Left colon (tissue), 2 donors: ENCODE results near the gene ANKRD29. TPM values are rescaled to one million over a fixed set of nuclear protein-coding genes. Genes with fewer than 3 reads are reported as not detected.
"Not testable (repeated sequence)": the region's sequence is repeated elsewhere in the genome, so short reads cannot be mapped to it uniquely, and the experiment has no call there.

Experiments
- ATAC-seq: fragments of 200-7000 bp; cut with Tn5 transposase; one replicate; pipeline ENCODE4 v1.9.1; 2020; ENCODE audit warnings: mild to moderate bottlenecking, moderate library complexity
- DNase-seq, 2 donors: peaks; one replicate each; pipeline ENCODE4 v3.0.0-alpha.2; 2020
- intact Hi-C, 2 donors: fragments of 100-400 bp; cut with DNase I in 1 of 2; cut with micrococcal nuclease in 1 of 2; formaldehyde crosslinking; loops; one replicate each; pipeline versions ENCODE4 v1.11.2 to v1.14.0; 2022; cut with DNase I, micrococcal nuclease
- total RNA-seq, 2 donors: library from RNA; stranded (reverse); fragmentation: NEBNext Ultra II Directional; extraction: Animal tissue kit (Norgen Biotek cat#: 25700); gene quantifications; one replicate each; pipeline ENCODE4 v1.2.1, GENCODE V29; 2021
- donor health status: DM: no; HTN: no; CAD: no.
- donor health status: DM: yes; HTN: yes; CAD: no.

The ANKRD29 gene
- total RNA-seq, 2 donors from 2014 or later, result 1.2 to 2.5 TPM

DNA sequence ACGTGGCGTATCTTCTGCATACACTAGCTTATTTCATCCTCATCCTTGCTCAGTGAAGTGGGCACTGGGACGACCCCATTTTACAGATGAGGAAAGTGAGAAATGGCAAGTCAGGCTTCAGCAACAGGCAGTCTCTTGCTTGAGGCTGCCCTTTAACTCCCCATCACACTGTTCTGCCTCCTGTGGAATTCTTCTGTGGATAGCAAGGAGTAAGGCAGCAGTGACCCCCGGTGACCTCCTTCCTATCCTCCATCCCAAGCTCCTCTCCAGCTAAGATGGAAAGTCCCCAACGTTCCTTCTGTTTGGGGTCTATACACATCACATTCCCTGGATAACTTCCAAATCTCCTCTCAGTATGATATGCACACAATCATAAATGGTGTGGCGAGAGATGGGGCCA is 10.5 kb downstream of the ANKRD29 start:
- DNase-seq, result no peak

DNA sequence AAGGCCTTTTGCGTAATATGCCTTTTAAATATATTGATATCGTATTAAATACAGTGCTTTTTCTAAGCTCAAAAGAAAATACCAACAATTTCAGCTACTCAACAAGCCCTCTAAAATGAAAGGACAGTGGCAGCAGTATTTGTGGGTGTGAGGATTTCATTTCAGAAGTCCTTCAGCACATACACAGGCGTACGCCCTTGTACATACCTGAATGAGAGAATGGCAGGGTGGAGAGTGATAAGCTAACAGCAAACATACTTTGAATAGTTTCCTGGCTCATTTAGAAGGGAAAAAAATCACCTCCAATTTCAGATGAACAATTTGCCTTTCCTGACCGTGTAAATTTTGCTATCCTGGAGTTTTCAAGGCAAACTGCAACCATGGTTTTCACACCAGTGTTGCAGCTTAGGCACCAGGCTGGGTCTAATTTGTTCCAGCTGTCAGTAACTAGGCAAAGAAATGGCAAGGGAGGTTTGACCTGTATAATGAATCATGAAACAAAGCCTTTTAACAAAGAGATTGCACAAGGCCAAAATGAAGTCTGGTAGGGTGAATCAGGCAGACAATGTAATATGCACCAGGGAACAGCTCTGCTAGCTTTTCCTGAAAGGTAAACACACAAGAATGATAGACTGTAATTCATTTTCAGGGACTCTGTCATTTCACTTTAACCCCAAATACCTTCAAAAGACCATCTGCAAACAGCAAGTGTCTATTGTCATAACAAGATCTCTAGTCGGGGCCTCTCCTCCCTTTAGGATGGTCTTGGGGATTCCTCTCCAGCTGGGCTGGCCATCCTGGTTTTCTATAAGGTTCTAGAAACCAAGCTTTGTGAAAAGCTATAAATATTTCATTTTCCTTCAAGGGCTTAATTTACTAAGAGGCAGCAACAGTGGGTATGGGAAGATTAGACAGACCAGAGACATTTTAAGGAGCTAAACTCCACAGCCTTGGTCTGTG is 11.5 kb downstream of the ANKRD29 start:
- intact Hi-C loops, result no loop called here
- ATAC-seq (peak; percentile 71), DNase-seq (no peak)

More for the DNA sequence above, 10.5 kb downstream of the ANKRD29 start:
- intact Hi-C loops, result no loop called here
- no peak for ATAC-seq

DNA sequence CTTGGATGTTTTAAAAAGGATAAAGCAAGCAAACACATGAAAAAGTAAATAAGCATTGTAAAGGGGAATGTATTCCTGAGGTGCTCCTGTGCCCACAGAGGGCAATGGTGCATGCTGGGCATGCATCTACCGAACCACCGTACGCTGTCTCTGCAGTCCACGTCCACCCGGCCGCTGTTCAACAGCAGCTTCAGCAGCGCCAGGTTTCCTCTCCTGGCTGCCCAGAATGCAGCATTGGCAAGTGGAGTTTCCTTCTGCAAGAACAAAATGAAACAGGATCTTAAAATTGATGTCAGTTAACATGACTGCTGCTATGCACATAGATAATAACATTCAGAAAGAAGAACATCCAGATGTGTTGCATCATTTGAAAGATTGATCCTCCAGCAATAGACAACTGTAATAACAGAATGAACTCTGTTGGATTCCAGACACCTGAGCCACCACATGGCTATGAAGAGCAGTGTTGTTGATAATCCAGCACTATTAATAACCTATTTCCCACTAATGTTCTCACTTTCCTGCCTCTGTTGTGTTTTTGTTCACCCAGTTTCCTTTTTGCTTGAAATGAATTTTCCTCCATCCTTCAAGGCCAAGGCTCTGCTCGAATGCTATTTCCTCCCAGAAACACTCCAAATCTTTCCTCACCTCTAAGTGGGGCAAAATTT is 13.6 kb downstream of the ANKRD29 start:
- ATAC-seq (no peak), DNase-seq (no peak)
- intact Hi-C loops, result no loop called here

DNA sequence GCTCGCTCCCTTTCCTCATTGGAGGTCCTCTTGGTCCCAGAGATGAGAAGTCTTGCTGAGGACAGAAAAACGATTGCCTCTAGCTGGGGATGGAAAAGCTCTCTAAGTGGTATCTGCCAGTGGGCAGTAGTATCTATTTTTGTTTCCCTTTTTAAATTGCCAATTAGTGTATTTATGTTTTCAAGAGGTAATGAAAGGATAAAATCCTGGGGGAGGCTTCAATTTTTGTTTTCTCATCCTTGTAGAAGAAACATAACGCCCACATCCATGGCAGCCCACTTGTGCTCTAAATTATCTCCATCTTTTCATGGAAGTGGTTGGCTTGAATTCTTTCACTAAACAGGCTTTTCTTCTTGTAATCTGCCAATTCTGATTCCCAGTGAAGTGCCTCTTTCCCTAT is 14.3 kb downstream of the ANKRD29 start:
- no peak for ATAC-seq
- DNase-seq, result no peak
- intact Hi-C loops, result no loop called here

DNA sequence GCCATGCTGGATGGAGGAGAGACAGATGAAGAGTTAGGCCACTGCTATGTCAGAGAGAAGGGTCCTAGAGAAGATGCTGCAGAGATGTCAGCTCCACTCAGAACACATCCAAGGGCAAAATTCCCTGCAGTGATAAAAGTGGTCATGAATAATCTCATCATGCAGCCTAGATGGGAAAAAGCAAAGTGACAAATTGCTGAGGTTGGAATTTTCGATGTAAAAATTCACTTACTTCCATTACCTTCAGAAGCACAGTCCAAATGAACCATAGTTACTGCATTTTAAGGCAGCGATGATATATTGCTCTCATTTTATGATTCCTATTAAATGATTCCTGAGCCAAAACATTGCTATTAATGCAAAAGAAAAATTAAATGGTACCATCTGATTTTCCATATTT is 16.4 kb downstream of the ANKRD29 start:
- intact Hi-C loops, result no loop called here
- DNase-seq, result no peak
- no peak for ATAC-seq

DNA sequence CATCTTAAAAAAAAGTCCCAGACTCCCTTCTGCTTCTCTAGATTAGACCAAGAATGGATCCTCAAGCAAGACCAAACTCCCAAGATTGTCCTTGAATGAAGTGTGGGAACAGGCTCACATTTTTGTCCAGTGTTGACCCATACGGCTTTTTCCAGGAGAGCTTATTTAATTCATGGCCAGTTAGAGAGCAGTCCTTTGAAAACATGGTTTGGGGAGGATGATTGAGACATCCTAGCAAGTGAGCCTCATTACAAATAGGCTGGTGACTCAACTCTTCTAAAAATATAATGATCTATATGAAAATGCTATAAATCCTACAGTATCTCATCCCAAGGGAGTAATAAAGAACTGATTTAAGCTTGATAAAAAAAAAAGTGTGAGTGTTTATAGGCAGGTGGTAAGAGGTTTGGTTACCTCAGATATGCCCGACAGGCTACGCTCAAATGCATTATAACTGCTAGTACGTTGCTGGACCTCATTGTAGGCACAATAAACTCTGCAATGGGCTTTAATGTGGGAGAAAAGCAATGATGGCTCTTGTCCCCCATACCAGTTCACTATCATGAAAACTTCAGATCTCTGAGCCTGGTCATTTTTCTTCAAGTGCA is 17.0 kb downstream of the ANKRD29 start:
- DNase-seq (no peak), ATAC-seq (no peak)
- intact Hi-C loops, result no loop called here

DNA sequence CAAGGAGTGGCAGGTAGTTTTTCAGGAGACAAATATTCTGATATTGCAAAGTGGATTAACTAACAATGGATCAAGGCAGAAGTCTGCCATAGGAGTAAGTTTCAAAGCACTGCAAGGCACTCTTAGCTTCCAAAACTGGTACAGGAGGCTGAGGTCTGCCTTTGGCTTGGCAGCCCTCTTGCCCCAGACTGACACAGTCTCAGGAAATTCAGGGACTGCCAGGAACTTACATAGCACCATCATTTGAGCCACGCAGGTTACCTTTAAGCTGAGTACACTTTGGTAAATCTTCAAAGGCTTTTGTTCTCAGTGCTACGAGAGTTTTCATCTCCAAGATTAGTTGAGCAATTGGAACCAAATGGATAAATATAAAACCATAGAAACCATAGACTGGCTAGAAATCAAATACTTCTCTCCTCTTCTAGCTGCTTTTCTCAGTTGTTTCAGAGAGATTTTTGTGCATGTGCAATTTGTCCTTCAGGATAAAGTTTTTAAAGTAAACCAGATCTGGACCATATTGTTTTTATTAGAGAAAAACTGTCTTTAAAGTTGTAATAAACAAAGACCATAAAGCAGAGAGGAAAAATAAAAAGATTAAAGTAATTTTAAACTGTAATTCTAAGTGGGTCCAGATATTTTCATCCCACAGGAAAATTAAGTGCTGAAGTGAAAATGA is 18.8 kb downstream of the ANKRD29 start:
- ATAC-seq (no peak), DNase-seq (no peak)
- intact Hi-C loops, result no loop called here

DNA sequence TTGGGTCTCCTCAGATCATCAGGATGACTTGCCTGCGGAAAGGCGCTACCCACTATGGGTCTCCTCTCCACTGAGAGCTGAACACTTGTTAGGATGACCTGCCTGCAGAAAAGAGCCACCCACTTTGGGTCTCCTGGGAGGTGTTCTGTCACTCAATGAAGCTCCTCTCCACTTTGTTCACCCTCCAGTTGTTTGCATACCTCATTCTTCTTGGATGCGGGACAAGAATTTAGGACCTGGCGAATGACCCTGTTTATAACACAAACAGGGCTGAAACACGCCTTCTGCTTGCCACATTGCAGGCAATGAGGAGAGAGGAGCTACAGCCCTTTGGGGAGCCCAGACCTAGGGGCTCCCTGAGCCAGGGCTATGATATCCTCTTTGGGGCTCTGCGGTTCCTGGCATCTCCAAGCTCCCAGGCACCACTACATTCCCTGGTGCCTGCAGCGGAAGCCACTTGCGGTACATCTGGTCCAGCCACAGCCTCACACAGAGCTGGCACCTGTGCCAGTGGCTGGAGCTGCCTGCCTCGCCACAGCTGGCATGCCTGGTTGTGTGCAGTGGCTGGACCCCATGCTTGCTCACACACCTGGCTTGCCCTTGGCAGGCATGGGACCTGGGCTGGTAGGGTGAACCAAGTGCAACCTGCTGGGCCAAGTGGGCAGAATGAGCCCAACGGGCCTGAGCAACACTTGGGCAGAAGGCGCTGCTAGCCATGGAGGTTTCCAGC is 20.6 kb downstream of the ANKRD29 start:
- DNase-seq (no peak), ATAC-seq (no peak)
- intact Hi-C loops, result no loop called here

DNA sequence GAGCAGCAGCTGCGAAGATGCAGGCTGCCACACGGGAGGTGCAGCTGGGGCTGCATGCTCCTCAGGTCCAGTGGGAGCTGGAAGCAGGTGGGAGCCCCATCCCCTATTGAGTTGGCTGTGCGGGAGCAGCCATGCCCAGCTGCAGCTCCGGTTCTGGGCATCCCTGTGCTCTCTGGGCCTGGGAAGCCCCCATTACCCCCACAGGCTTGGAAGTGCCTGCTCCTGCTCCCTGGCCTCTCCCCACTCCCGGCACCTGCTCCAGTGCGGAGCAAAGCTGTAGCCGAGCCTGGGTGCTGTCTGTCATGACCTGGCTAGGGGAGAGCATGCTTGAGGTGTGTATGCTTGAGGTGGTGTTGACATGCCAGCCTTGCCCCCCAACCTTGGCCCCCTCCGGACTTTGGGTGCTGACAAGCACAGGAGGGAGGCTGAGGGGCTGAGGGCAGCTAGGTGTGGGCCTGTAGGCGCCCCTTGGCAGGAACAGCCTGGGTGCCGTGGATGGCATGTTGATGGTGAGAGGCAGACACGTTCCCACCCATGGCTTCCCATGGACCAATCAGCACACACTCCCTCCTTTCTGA is 21.5 kb downstream of the ANKRD29 start:
- ATAC-seq, result no peak
- intact Hi-C loops, result no loop called here
- DNase-seq, result no peak

DNA sequence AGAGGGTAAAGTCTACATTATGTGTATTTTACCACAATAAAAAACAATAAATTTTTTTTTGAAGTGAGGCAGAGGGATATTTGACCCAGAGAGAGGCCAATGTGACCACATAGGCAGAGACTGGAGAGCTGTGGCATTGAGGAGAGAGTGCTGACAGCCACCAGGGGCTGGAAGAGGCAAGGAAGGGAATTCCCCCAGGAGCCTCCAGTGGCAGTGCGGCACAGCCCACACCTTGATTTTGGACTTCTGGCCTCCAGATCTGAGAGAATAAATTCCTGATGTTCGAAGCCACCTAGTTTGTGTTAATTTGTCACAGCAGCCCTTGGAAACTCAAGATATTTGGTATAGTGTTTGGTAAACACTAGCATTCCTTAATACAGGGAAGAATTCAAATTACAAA is 22.7 kb downstream of the ANKRD29 start:
- intact Hi-C loops, result no loop called here
- ATAC-seq (peak; percentile 61), DNase-seq (no peak)

DNA sequence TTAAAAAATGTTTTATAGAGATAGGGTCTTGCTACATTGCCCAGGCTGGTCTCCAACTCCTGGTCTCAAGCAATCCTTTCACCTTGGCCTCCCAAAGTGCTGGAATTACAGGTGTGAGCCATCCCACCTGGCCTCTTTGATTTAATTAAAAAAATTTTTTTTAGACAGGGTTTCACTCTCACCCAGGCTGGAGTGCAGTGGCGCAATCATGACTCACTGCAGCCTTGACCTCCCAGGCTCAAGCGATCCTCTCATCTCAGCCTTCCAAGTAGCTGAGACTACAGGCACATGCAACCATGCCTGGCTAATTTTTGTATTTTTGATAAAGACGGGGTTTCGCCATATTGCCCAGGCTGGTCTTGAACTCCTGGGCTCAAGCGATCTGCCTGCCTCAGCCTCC is 26.3 kb downstream of the ANKRD29 start:
- ATAC-seq, intact Hi-C loops, DNase-seq: not testable (repeated sequence)

DNA sequence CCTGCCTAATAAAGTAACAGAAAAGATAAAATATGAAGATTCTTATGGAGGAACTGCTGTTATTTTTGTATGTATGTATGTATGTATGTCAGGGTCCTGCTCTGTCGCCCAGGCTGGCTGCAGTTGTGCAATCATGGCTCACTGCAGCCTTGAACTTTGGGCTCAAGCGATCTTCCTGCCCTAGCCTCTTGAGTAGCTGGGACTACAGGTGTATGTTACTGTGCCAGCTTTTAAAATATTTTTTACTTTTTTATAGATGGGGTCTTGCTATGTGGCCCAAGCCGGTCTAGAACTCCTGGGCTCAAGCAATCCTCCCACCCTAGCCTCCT is 26.7 kb downstream of the ANKRD29 start:
- DNase-seq (no peak), ATAC-seq (no peak)
- intact Hi-C loops, result no loop called here

DNA sequence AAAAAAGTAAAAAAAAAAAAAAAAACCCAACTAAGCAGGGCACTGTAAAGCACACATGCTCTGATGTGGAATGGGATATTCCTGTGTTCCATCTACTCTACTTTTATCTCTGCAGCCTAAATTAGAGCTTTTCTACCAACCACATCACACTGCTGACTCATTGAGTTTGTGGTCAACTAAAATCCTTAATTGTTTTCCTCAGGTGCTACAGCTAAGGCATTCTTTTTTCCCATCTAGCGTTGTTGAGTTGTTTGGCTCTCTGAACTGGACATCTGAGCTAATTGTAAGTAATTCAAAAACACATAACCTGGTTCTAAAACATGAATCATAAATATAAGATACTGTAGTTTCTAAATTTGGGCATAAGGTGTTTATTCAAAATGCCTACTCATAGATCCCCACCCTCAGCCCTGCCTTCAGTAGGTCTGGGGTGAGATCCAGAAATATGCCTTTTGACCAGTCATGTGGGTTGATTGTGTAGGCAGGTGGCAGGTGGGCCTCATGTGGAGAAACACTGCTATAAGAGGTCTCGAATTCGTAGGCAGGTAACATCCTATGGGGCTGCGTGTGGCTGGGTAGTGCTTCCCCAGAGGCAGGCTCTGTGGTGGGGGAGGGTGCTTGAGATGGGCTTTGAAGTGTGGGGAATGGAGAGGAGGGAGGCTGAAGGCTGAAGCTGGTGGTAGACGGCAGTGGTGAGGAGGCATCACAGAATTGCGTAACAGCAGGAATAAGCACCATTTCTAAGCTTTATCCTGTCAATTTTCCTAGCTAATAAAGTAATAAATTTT is 27.2 kb downstream of the ANKRD29 start:
- intact Hi-C loops, result no loop called here
- no peak for ATAC-seq
- no peak for DNase-seq

DNA sequence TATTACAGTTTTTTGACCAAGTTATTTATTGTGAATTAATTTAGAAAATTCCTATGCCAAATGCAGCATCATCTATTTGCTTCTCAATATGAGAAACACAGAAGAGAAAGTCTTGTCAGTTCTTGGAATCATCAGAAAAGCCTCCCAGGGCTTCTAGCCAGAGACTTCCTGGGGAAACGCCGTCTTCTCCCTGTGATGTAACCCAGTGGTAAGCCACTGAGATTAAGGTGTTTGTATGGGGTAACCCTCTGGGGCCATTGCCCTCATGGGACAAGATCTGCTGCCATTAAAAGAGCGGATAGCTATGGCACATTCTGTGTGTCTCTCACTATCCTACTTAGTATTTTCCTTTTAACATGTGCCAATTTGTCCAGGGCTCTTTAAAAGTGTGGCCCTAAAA is 28.0 kb downstream of the ANKRD29 start:
- intact Hi-C loops, result no loop called here
- DNase-seq (no peak), ATAC-seq (no peak)

DNA sequence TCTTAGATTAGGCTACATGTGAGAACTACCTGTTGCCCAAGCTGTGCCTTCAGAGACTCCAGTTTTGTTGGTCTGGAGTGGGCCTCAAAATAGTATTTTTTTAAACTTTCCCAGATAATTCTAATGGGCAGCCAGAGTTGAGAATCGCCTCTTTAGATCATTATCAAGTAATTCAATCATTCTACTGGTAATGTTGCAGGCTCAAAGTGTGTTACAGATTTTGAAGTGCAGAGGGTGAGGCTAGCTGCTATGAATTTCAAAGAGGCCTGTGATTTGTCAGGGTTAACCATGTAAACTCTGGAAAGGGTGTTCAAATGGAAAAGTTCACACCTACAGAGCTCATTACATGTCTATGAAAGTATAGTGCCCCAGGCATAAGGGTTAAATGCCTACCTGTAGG is 30.1 kb downstream of the ANKRD29 start:
- ATAC-seq (no peak), DNase-seq (no peak)
- intact Hi-C loops, result no loop called here

DNA sequence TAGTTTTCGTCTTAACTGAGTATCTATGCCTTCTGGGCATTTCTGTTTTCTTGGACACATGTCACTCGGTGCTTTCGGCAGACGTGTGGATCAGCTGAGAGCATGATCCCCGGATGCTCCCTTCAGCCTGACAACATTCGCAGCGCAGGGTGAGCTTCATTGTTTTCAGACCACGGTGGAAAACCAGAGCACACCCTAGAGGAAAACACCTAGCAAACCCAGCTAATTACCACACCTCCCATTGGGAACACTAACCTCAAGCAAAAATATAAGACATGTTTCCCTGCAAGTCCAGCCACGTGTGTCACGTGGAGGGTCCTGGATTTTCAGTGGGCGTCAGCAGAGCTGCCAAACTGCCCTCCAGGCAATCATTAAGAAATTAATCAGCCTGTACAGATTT is 31.0 kb downstream of the ANKRD29 start:
- no peak for ATAC-seq
- no peak for DNase-seq
- intact Hi-C loops, result no loop called here

DNA sequence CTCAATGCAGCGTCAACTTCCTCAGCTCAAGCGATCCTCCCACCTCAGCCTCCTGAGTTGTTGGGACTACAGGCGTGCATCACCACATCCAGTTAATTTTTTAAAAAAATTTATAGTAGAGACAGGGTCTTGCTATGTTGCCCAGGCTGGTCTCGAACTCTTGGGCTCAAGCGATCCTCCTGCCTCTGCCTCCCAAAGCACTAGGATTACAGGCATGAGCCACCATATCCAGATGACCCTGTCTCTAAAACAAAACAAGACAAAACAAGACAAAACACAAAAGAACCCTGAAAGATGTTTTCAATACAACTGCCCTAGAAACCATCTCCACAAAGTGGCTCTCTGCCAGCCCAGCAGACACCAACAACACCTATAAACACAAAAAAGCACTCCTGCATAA is 31.4 kb downstream of the ANKRD29 start:
- DNase-seq, result no peak
- intact Hi-C loops, result no loop called here
- ATAC-seq, result no peak
